Ammon's horn (tissue), 1 donor: ENCODE measurements around the gene DNAAF5.

Source experiments
- DNase-seq: peaks from one replicate; pipeline ENCODE4 v3.0.0-alpha.2; 2016; ENCODE audit warnings: low spot score

Gene DNAAF5

GRCh38 chr7:768881-769504 is 42.5 kb downstream of the DNAAF5 start:
- DNase-seq: peak; percentile 56

GRCh38 chr7:770336-770735 is 43.8 kb downstream of the DNAAF5 start:
- DNase-seq: no peak

GRCh38 chr7:770741-771166 is 44.3 kb downstream of the DNAAF5 start:
- DNase-seq: no peak

- DNase-seq: no peak
These were observed 44.9 kb downstream of the DNAAF5 start for GRCh38 chr7:771234-772004.

GRCh38 chr7:772005-772294 is 45.5 kb downstream of the DNAAF5 start:
- no peak for DNase-seq

GRCh38 chr7:772392-772791 is 45.9 kb downstream of the DNAAF5 start:
- no peak for DNase-seq

GRCh38 chr7:772861-773621 is 46.5 kb downstream of the DNAAF5 start:
- no peak for DNase-seq

GRCh38 chr7:773622-773915 is 47.1 kb downstream of the DNAAF5 start:
- no peak for DNase-seq

- DNase-seq: peak; percentile 59
These were observed 47.9 kb downstream of the DNAAF5 start for GRCh38 chr7:774161-775109.

- DNase-seq: no peak
These were observed 49.9 kb downstream of the DNAAF5 start for GRCh38 chr7:776381-776780.

GRCh38 chr7:776992-777727 is 50.7 kb downstream of the DNAAF5 start:
- no peak for DNase-seq

GRCh38 chr7:777728-778078 is 51.2 kb downstream of the DNAAF5 start:
- DNase-seq: no peak

- DNase-seq: no peak
These were observed 51.9 kb downstream of the DNAAF5 start for GRCh38 chr7:778271-778967.

GRCh38 chr7:778968-779451 is 52.5 kb downstream of the DNAAF5 start:
- DNase-seq: no peak

- DNase-seq: no peak
These were observed 53.0 kb downstream of the DNAAF5 start for GRCh38 chr7:779480-779879.

GRCh38 chr7:780081-780480 is 53.6 kb downstream of the DNAAF5 start:
- peak; percentile 37 for DNase-seq

- no peak for DNase-seq
These were observed 54.0 kb downstream of the DNAAF5 start for GRCh38 chr7:780516-780915.

GRCh38 chr7:781186-781849 is 54.8 kb downstream of the DNAAF5 start:
- no peak for DNase-seq

- no peak for DNase-seq
These were observed 55.5 kb downstream of the DNAAF5 start for GRCh38 chr7:781936-782529.
